Measurements from ENCODE around the gene ZSCAN10. TPM values are rescaled to one million over a fixed set of nuclear protein-coding genes. Genes with fewer than 3 reads are reported as not detected.
"Not testable (repeated sequence)": the region's sequence is repeated elsewhere in the genome, so short reads cannot be mapped to it uniquely, and the experiment has no call there.

ZSCAN10 gene
- total RNA-seq = not detected
- long read RNA-seq = 0 reads

GRCh38 chr16:3098459-3099394 lies at the start of gene ZSCAN10:
Gene ZSCAN10 (minus strand): TSS chr16:3099294. CDS start chr16:3092937, 6,357 bp downstream.
- ATAC-seq (no peak), DNase-seq (ENCODE audit: missing footprints) (no peak)
- intact Hi-C loops (cut with DNase I) = no loop called here

GRCh38 chr16:3148256-3149192 lies 49.4 kb upstream of the ZSCAN10 start:
- ATAC-seq = no peak
- intact Hi-C loops (cut with DNase I) = no loop called here
- peak; percentile 67 for DNase-seq (ENCODE audit: missing footprints)

- DNase-seq (ENCODE audit: missing footprints) (no peak), ATAC-seq (no peak)
- intact Hi-C loops (cut with DNase I) = no loop called here
These were observed 48.6 kb upstream of the ZSCAN10 start for GRCh38 chr16:3147757-3148104.

- intact Hi-C loops (cut with DNase I) = no loop called here
- peak; percentile 37 for DNase-seq (ENCODE audit: missing footprints)
- no peak for ATAC-seq
These were observed 48.1 kb upstream of the ZSCAN10 start for GRCh38 chr16:3147046-3147756.

GRCh38 chr16:3145660-3146059 lies 46.6 kb upstream of the ZSCAN10 start:
- DNase-seq (ENCODE audit: missing footprints) (no peak), ATAC-seq (no peak)
- intact Hi-C loops (cut with DNase I) = no loop called here

GRCh38 chr16:3145151-3145550 lies 46.1 kb upstream of the ZSCAN10 start:
- intact Hi-C loops (cut with DNase I) = no loop called here
- ATAC-seq = no peak
- DNase-seq (ENCODE audit: missing footprints) = no peak

- intact Hi-C loops (cut with DNase I) = no loop called here
- ATAC-seq (no peak), DNase-seq (ENCODE audit: missing footprints) (no peak)
These were observed 45.4 kb upstream of the ZSCAN10 start for GRCh38 chr16:3144321-3144983.

- intact Hi-C loops (cut with DNase I) = no loop called here
- DNase-seq (ENCODE audit: missing footprints) = no peak
- ATAC-seq = peak; percentile 85
These were observed 44.7 kb upstream of the ZSCAN10 start for GRCh38 chr16:3143598-3144320.

GRCh38 chr16:3143189-3143588 lies 44.1 kb upstream of the ZSCAN10 start:
- ATAC-seq (peak; percentile 5), DNase-seq (ENCODE audit: missing footprints) (peak; percentile 53)
- intact Hi-C loops (cut with DNase I) = no loop called here

- DNase-seq (ENCODE audit: missing footprints) (no peak), ATAC-seq (no peak)
- intact Hi-C loops (cut with DNase I) = no loop called here
These were observed 43.7 kb upstream of the ZSCAN10 start for GRCh38 chr16:3142770-3143169.

GRCh38 chr16:3142327-3142726 lies 43.2 kb upstream of the ZSCAN10 start:
- DNase-seq (ENCODE audit: missing footprints) = peak; percentile 65
- intact Hi-C loops (cut with DNase I) = no loop called here
- ATAC-seq = no peak

- intact Hi-C loops (cut with DNase I) = no loop called here
- no peak for ATAC-seq
- DNase-seq (ENCODE audit: missing footprints) = peak; percentile 23
These were observed 42.8 kb upstream of the ZSCAN10 start for GRCh38 chr16:3141781-3142311.

- DNase-seq (ENCODE audit: missing footprints) (peak; percentile 42), ATAC-seq (no peak)
- intact Hi-C loops (cut with DNase I) = no loop called here
These were observed 41.7 kb upstream of the ZSCAN10 start for GRCh38 chr16:3140603-3141427.

- intact Hi-C loops (cut with DNase I); ATAC-seq: not testable (repeated sequence)
- peak; percentile 16 for DNase-seq (ENCODE audit: missing footprints)
These were observed 40.5 kb upstream of the ZSCAN10 start for GRCh38 chr16:3139561-3139960.

- intact Hi-C loops (cut with DNase I) = no loop called here
- peak; percentile 27 for DNase-seq (ENCODE audit: missing footprints)
- no peak for ATAC-seq
These were observed 39.8 kb upstream of the ZSCAN10 start for GRCh38 chr16:3138823-3139426.

GRCh38 chr16:3138342-3138741 lies 39.2 kb upstream of the ZSCAN10 start:
- intact Hi-C loops (cut with DNase I) = no loop called here
- ATAC-seq = no peak
- peak; percentile 59 for DNase-seq (ENCODE audit: missing footprints)
